SH-SY5Y (cell line): ENCODE results near the gene FMNL2.

Experiments used
- GATA2 ChIP-seq: IDR thresholded peaks from 2 replicates; pipeline ENCODE4 v1.6.1; 2011; ENCODE audit warnings: mild to moderate bottlenecking, low read depth, low read length
- GATA3 ChIP-seq: IDR thresholded peaks from 2 replicates; pipeline ENCODE4 v1.6.1; 2011; ENCODE audit warnings: low read depth, mild to moderate bottlenecking, low read length, moderate library complexity

GRCh38 chr2:152354909-152355308 is 19.9 kb downstream of the FMNL2 start:
- TF ChIP-seq GATA2 (no peak), GATA3 (no peak)
